ENCODE data around the gene HOXC6. TPM values are rescaled to one million over a fixed set of nuclear protein-coding genes. Genes with fewer than 3 reads are reported as not detected.

Gene HOXC6
- total RNA-seq, 1 donor = 1.7 TPM

GRCh38 chr12:54033106-54033979, 5.1 kb downstream of the HOXC6 start:
- peak; percentile 88 for DNase-seq (ENCODE audit: low read depth)
- peak overlapping the region; percentile 51 for H3K4me3 ChIP-seq (ENCODE audit: low read depth, low read length)
- TF ChIP-seq, protein P1, sequence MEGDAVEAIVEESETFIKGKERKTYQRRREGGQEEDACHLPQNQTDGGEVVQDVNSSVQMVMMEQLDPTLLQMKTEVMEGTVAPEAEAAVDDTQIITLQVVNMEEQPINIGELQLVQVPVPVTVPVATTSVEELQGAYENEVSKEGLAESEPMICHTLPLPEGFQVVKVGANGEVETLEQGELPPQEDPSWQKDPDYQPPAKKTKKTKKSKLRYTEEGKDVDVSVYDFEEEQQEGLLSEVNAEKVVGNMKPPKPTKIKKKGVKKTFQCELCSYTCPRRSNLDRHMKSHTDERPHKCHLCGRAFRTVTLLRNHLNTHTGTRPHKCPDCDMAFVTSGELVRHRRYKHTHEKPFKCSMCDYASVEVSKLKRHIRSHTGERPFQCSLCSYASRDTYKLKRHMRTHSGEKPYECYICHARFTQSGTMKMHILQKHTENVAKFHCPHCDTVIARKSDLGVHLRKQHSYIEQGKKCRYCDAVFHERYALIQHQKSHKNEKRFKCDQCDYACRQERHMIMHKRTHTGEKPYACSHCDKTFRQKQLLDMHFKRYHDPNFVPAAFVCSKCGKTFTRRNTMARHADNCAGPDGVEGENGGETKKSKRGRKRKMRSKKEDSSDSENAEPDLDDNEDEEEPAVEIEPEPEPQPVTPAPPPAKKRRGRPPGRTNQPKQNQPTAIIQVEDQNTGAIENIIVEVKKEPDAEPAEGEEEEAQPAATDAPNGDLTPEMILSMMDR (IDR thresholded peaks at IDR 0.05; ENCODE audit: insufficient read depth, low read depth, low read length) = no peak

DNA sequence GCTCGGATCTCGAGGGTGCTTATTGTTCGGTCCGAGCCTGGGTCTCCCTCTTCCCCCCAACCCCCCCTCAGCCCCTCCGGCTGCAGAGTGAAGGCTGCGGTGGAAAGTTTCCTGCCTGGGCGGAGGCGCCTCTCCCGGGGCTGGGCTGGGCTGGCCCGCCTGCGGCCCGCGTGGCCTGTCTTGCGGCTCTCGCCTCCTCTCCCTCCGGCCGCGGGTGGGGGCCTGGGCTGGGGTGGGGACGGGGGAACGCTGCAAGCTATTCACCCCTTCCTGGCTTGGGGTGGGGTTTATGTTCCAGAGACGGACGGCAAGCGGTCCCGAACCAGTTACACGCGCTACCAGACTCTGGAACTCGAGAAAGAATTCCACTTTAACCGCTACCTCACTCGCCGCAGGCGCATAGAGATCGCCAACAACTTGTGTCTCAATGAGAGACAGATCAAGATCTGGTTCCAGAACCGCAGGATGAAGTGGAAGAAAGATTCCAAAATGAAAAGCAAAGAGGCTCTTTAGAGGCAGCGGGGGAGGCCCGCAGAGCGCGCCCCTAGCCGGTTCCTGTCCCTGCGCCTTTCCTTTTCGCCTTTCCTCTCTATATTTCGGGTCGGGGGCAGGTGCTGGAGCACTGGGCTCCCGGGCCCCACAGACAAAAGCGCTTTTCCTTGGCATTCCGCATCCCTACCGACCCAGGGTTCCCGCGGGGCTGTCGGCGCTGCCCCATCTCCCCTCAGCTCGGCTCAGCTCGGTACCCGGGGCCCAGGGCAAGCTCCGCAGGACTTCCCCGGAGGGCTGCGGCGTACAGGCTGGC, 5.9 kb downstream of the HOXC6 start:
- no peak for DNase-seq (ENCODE audit: low read depth)
- TF ChIP-seq, protein P1 (IDR thresholded peaks at IDR 0.05; ENCODE audit: insufficient read depth, low read depth, low read length) = no peak
- H3K4me3 ChIP-seq (ENCODE audit: low read depth, low read length) = peak overlapping the region; percentile 51

DNA sequence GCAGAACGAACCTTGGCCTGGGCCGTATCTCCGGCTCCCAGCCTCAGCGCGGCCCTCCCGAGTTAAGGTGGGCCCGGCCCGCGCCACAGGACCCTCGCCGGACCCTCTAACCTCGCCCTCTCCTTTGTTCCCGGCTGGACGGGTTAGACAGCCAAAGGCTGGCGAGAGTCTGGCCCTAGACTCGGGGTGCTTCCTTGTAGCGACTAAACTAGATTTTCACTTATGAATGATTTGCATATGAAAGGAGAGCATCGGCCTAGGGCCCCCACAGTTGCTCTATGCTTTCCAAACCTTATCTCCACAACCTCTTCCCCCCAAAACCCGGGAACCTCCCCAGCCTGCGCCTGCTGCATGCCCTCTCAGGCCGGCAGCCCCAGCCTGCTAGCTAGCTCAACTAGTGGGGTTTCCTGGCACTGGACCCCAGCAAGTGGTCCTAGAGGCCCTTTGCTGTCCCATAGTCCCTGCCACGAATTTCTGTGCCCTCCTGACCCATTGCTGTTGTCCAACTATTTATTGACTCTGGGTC, 6.6 kb downstream of the HOXC6 start:
- no peak overlapping the region for H3K4me3 ChIP-seq (ENCODE audit: low read depth, low read length)
- no peak for DNase-seq (ENCODE audit: low read depth)
- TF ChIP-seq, protein P1 (IDR thresholded peaks at IDR 0.05; ENCODE audit: insufficient read depth, low read depth, low read length) = no peak

- TF ChIP-seq, protein P1 (IDR thresholded peaks at IDR 0.05; ENCODE audit: insufficient read depth, low read depth, low read length) = no peak
- no peak overlapping the region for H3K4me3 ChIP-seq (ENCODE audit: low read depth, low read length)
- DNase-seq (ENCODE audit: low read depth) = no peak
These were observed 7.5 kb downstream of the HOXC6 start for GRCh38 chr12:54035568-54036264.

DNA sequence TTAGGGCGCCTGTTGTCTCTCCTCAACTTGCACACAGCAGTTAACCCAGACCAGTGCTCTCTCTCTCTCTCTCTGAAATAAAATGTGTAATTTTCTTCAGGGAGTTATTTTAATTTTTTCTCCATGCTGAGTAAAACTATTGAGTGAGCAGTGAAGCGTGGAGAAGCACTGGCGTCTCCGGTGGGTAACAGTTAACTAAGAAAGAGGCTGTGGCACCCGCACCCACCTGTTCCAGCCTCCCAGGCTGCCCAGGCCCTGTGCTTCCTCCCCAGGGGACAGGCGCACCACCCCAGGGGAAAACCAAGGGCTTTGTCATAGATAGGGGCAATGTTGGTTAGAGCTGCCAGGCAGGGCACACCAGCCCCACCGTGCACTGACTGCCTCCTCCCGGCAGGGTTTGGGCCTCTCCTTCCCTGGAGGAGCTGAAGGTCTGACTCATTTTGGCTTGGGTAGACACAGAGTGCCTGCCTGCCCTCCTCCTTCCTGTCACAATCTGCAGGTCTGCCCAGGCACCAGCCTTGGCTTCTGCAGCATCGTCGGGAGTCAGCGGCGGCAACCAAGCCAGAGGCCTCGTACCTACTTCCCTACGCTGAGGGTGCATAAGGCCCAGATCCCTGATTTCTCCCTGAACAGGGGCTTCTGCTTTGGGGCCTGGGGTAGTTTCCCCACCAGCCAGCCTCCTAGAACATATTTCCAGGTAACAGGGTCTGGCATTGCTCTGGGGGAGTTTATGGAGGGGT, 8.6 kb downstream of the HOXC6 start:
- no peak overlapping the region for H3K4me3 ChIP-seq (ENCODE audit: low read depth, low read length)
- no peak for DNase-seq (ENCODE audit: low read depth)
- TF ChIP-seq, protein P1 (IDR thresholded peaks at IDR 0.05; ENCODE audit: insufficient read depth, low read depth, low read length) = no peak

Data from fibroblast of villous mesenchyme (primary cell).